Naive thymus-derived CD4-positive, alpha-beta T cell (primary cell): Measurements from ENCODE around the gene CCDC107. TPM values are rescaled to one million over a fixed set of nuclear protein-coding genes. Genes with fewer than 3 reads are reported as not detected.

Experiments used
- ATAC-seq: fragments of 150-1000 bp; cut with Tn5 transposase; 2 replicates; pipeline ENCODE4 v1.10.0; 2021; ENCODE audit warnings: mild to moderate bottlenecking, moderate library complexity
- CTCF ChIA-PET: fragments of 350-600 bp; sonication (Branson Sonifier 250); formaldehyde crosslinking; loops from one replicate; lab custom pipeline; 2021; ENCODE audit warnings: antibody characterized with exemption; lab: Charles Lee
- POLR2A ChIA-PET: fragments of 350-600 bp; sonication (Branson Sonifier 250); formaldehyde crosslinking; loops from one replicate; lab custom pipeline; 2021; ENCODE audit warnings: antibody characterized with exemption, inconsistent platforms; lab: Charles Lee
- DNase-seq, 9 donors: peaks; one replicate each; pipeline versions ENCODE4 v3.0.0 to v3.0.0-alpha.2; 2020 to 2022; ENCODE audit warnings: mixed read lengths in 1 of 9
- H3K27ac ChIP-seq: one replicate; pipeline ENCODE4 v1.7.0; 2013; ENCODE audit warnings: mild to moderate bottlenecking, low read depth, low read length, moderate library complexity
- H3K27me3 ChIP-seq, 2 donors: one replicate each; pipeline ENCODE4 v1.7.0; 2013; ENCODE audit warnings: low read length in 2 of 2, mild to moderate bottlenecking in 2 of 2, moderate library complexity in 2 of 2; ENCODE audit not compliant: control insufficient read depth in 2 of 2, insufficient read depth in 2 of 2
- H3K36me3 ChIP-seq, 3 experiments: 1 replicate in 2 of 3; 2 replicates in 1 of 3; pipeline ENCODE4 v1.7.0; 2013; ENCODE audit warnings: low read length in 3 of 3, mild to moderate bottlenecking in 3 of 3, moderate library complexity in 1 of 3; ENCODE audit not compliant: insufficient read depth in 3 of 3, control insufficient read depth in 2 of 3
- H3K4me1 ChIP-seq, 2 donors: one replicate each; pipeline ENCODE4 v1.7.0; 2013; ENCODE audit warnings: low read length in 2 of 2, mild to moderate bottlenecking in 2 of 2, moderate library complexity in 1 of 2; ENCODE audit not compliant: control insufficient read depth in 2 of 2, insufficient read depth in 2 of 2
- H3K4me3 ChIP-seq: 2 replicates; pipeline ENCODE4 v1.7.0; 2013; ENCODE audit warnings: mild to moderate bottlenecking, low read length
- H3K9me3 ChIP-seq, 3 experiments: 1 replicate in 2 of 3; 2 replicates in 1 of 3; pipeline ENCODE4 v1.7.0; 2013; ENCODE audit warnings: low read length in 3 of 3; ENCODE audit not compliant: control insufficient read depth in 2 of 3
- H3K27ac Mint-ChIP-seq, 9 donors: one replicate each; pipeline ENCODE4 v1.8.0; 2020 to 2022; ENCODE audit warnings: mixed read lengths in 9 of 9, mild to moderate bottlenecking in 8 of 9, moderate library complexity in 5 of 9, inconsistent platforms in 2 of 9
- H3K27me3 Mint-ChIP-seq, 5 donors: one replicate each; pipeline ENCODE4 v1.8.0; 2021 to 2022; ENCODE audit warnings: mixed read lengths in 5 of 5, mild to moderate bottlenecking in 1 of 5
- H3K36me3 Mint-ChIP-seq, 5 donors: one replicate each; pipeline ENCODE4 v1.8.0; 2020 to 2022; ENCODE audit warnings: mixed read lengths in 5 of 5, mild to moderate bottlenecking in 3 of 5, inconsistent platforms in 1 of 5
- H3K4me1 Mint-ChIP-seq, 7 donors: one replicate each; pipeline ENCODE4 v1.8.0; 2020 to 2022; ENCODE audit warnings: mixed read lengths in 7 of 7, mild to moderate bottlenecking in 3 of 7, inconsistent platforms in 1 of 7
- H3K4me3 Mint-ChIP-seq, 10 donors: one replicate each; pipeline ENCODE4 v1.8.0; 2020 to 2022; ENCODE audit warnings: mild to moderate bottlenecking in 10 of 10, mixed read lengths in 10 of 10, moderate library complexity in 6 of 10, inconsistent platforms in 2 of 10
- H3K9me3 Mint-ChIP-seq, 11 donors: one replicate each; pipeline ENCODE4 v1.8.0; 2020 to 2022; ENCODE audit warnings: mixed read lengths in 11 of 11, mild to moderate bottlenecking in 4 of 11, inconsistent platforms in 1 of 11, moderate library complexity in 1 of 11
- intact Hi-C, 2 donors: fragments of 100-400 bp; cut with micrococcal nuclease; formaldehyde crosslinking; loops; one replicate each; pipeline ENCODE4 v1.15.1; 2023
- polyA plus RNA-seq, 2 donors: library from polyadenylated mRNA; unstranded; fragments of 300-500 nt; fragmentation: Illumina TruSeq; gene quantifications; one replicate each; pipeline ENCODE4 v1.2.3, GENCODE V29; 2021
- total RNA-seq, 6 experiments: library from RNA in 5 of 6; stranded (reverse) in 5 of 6; gene quantifications; 1 replicate in 5 of 6; 2 replicates in 1 of 6; pipeline ENCODE4 v1.2.3 and lab custom pipeline; 2021 to 2026

CCDC107 gene
- total and polyA plus RNA-seq, 7 experiments from 2014 or later = 12.0 to 65.7 (median 17.2) TPM

GRCh38 chr9:35690614-35691333 is 32.7 kb downstream of the CCDC107 start:
- Histone ChIP-seq H3K9me3 (no peaks in the 10 kb centered on the region), H3K4me1 (peaks cover 0 to 5% of the 10 kb centered on the region in 2 donors), H3K27ac (peak overlapping the region; percentile 70), H3K36me3 (no peaks in the 10 kb centered on the region), H3K4me3 (peak overlapping the region; percentile 65), H3K27me3 (no peaks in the 10 kb centered on the region)
- ChIA-PET CTCF (interaction anchor here (5.4 kb wide), 1 partner anchor 32 kb away, joined by 29 read pairs; the partner anchor contains the start of genes CCDC107 and RMRP), POLR2A (interaction anchor here (0.7 to 2.8 kb wide), 14 partner anchors 16 to 122 kb away, joined by 3 to 13 read pairs (median 4); partner anchors contain the start of genes ARHGEF39, CCDC107, RMRP and SIT1)
- no peaks in the 10 kb centered on the region for H3K27me3 Mint-ChIP-seq
- peak overlapping the region; percentile 10 to 95 (median 74) for H3K27ac Mint-ChIP-seq
- H3K4me3 Mint-ChIP-seq = peak overlapping the region; percentile 80 to 94 (median 88)
- peaks cover 16 to 31% (median 25%) of the 10 kb centered on the region in 7 donors for H3K4me1 Mint-ChIP-seq
- intact Hi-C loops = loop anchor here (1.0 to 2.0 kb wide), 4 partner anchors 14 to 74 kb away; partner anchors contain the start of genes CCDC107 (in 2 of the 2) and RMRP (in 2 of the 2)
- ATAC-seq (peak; percentile 50), DNase-seq (peak in 7 of 9 donors; percentile 21 to 52 (median 31))
- H3K36me3 Mint-ChIP-seq = peaks cover 0 to 1% (median 0%) of the 10 kb centered on the region in 5 donors
- H3K9me3 Mint-ChIP-seq = no peaks in the 10 kb centered on the region

DNA sequence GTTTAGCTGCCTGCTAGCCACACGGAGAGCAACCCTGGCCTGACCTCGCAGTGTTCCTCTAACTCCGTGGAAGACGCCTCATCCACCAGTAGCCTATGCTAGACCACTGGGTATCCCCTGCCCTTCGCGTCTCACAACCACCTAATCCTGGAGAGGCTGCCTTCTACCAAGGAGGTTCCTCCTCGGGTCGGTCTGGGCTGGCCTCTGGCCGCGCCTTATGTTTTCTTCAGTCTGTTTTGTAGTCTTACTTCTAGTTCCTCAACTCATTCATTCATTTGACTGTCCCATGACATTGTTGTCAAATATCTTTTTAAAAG is 33.2 kb downstream of the CCDC107 start:
- H3K9me3 Mint-ChIP-seq = no peaks in the 10 kb centered on the region
- DNase-seq (peak in 1 of 9 donors; percentile 7), ATAC-seq (peak; percentile 28)
- H3K4me1 Mint-ChIP-seq = peaks cover 16 to 32% (median 26%) of the 10 kb centered on the region in 7 donors
- no peaks in the 10 kb centered on the region for H3K9me3 ChIP-seq
- POLR2A ChIA-PET = interaction anchor here (0.9 to 2.8 kb wide), 12 partner anchors 16 to 121 kb away, joined by 3 to 13 read pairs (median 4); partner anchors contain the start of genes ARHGEF39, CCDC107, RMRP and SIT1
- intact Hi-C loops = loop anchor here (1.0 to 2.0 kb wide), 3 partner anchors 14 to 74 kb away; partner anchors contain the start of genes CCDC107 (in 2 of the 2) and RMRP (in 2 of the 2)
- H3K36me3 ChIP-seq = no peaks in the 10 kb centered on the region
- H3K27me3 Mint-ChIP-seq = no peaks in the 10 kb centered on the region
- CTCF ChIA-PET = interaction anchor here (0.6 to 5.4 kb wide), 5 partner anchors 33 to 1057 kb away, joined by 3 to 29 read pairs (median 3); partner anchors contain the start of genes CCDC107 and RMRP
- no peaks in the 10 kb centered on the region for H3K27me3 ChIP-seq
- H3K4me3 ChIP-seq = peak overlapping the region; percentile 65
- peak overlapping the region; percentile 10 to 95 (median 74) for H3K27ac Mint-ChIP-seq
- peaks cover 0 to 5% of the 10 kb centered on the region in 2 donors for H3K4me1 ChIP-seq
- H3K4me3 Mint-ChIP-seq = peak overlapping the region; percentile 80 to 94 (median 88)
- H3K27ac ChIP-seq = peak overlapping the region; percentile 70
- H3K36me3 Mint-ChIP-seq = peaks cover 0 to 2% (median 0%) of the 10 kb centered on the region in 5 donors

GRCh38 chr9:35691757-35692301 is 33.7 kb downstream of the CCDC107 start:
- ATAC-seq (no peak), DNase-seq (no peak)
- no peaks in the 10 kb centered on the region for H3K9me3 Mint-ChIP-seq
- Histone ChIP-seq H3K27ac (no peak overlapping the region), H3K27me3 (no peaks in the 10 kb centered on the region), H3K4me1 (peaks cover 5% of the 10 kb centered on the region in 2 donors), H3K4me3 (no peak overlapping the region), H3K36me3 (peaks cover 0 to 3% (median 0%) of the 10 kb centered on the region in 3 experiments), H3K9me3 (no peaks in the 10 kb centered on the region)
- H3K4me1 Mint-ChIP-seq = peaks cover 21 to 37% (median 30%) of the 10 kb centered on the region in 7 donors
- ChIA-PET POLR2A (interaction anchor here (0.8 to 2.8 kb wide), 11 partner anchors 9 to 87 kb away, joined by 3 to 13 read pairs (median 5); partner anchors contain the start of genes ARHGEF39, CCDC107, RMRP and SIT1), CTCF (interaction anchor here (0.5 to 5.4 kb wide), 9 partner anchors 10 to 1058 kb away, joined by 3 to 29 read pairs (median 3); partner anchors contain the start of genes CCDC107 and RMRP)
- peak overlapping the region in 8 of 9 donors; percentile 10 to 95 (median 64) for H3K27ac Mint-ChIP-seq
- H3K4me3 Mint-ChIP-seq = peak overlapping the region; percentile 70 to 94 (median 88)
- H3K36me3 Mint-ChIP-seq = peaks cover 0 to 6% (median 0%) of the 10 kb centered on the region in 5 donors
- no peaks in the 10 kb centered on the region for H3K27me3 Mint-ChIP-seq
- intact Hi-C loops = loop anchor here (1.0 to 2.0 kb wide), 3 partner anchors 15 to 75 kb away; partner anchors contain the start of genes CCDC107 (in 2 of the 2) and RMRP (in 2 of the 2)

DNA sequence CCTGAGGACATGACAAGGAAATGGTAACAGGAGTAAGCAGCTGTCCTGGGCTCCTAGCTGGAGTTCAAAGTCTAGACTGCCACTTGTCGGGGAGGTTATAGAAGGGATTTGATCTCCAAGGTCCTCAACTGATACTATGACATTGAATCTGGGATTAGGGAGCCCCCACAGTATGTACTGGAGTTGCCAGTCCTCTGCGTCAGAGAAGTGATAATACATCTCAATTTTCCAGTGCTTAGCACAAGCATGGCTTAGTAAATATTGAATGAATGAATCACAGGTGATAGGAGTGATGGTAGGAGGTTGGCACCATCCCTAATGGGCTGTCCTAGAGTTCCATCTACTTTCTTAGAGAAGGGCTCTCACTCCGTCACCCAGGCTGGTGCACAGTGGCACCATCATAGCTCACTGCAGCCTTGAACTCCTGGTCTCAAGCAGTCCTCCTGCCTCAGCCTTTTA is 37.9 kb downstream of the CCDC107 start:
- peaks cover 12 to 44% (median 13%) of the 10 kb centered on the region in 3 experiments for H3K36me3 ChIP-seq
- Mint-ChIP-seq H3K36me3 (peaks cover 0 to 23% (median 0%) of the 10 kb centered on the region in 5 donors), H3K4me3 (no peak overlapping the region), H3K9me3 (no peaks in the 10 kb centered on the region), H3K27me3 (no peaks in the 10 kb centered on the region), H3K4me1 (peaks cover 13 to 21% (median 19%) of the 10 kb centered on the region in 7 donors), H3K27ac (peak overlapping the region in 2 of 9 donors; percentile 79 to 85)
- intact Hi-C loops = loop anchor here (1.0 to 2.0 kb wide), 8 partner anchors 33 to 186 kb away; partner anchors contain the start of genes CCDC107 (in 2 of the 2) and RMRP (in 2 of the 2)
- H3K4me1 ChIP-seq = peaks cover 5 to 10% of the 10 kb centered on the region in 2 donors
- CTCF ChIA-PET = interaction anchor here (0.6 to 7.1 kb wide), 29 partner anchors 8 to 711 kb away, joined by 3 to 107 read pairs (median 4); partner anchors contain the start of genes ARHGEF39, CA9, CCDC107 and CD72
- DNase-seq (no peak), ATAC-seq (no peak)
- no peaks in the 10 kb centered on the region for H3K9me3 ChIP-seq
- no peaks in the 10 kb centered on the region for H3K27me3 ChIP-seq
- POLR2A ChIA-PET = interaction anchor here (0.7 to 4.0 kb wide), 7 partner anchors 8 to 80 kb away, joined by 3 to 36 read pairs (median 11); partner anchors contain the start of genes CREB3, SIT1 and TLN1
- H3K27ac ChIP-seq = no peak overlapping the region
- H3K4me3 ChIP-seq = no peak overlapping the region

- CTCF ChIA-PET = interaction anchor here (0.6 to 7.1 kb wide), 33 partner anchors 9 to 986 kb away, joined by 3 to 107 read pairs (median 4); partner anchors contain the start of genes ARHGEF39, CA9, CCDC107 and CCL21
These were observed 38.6 kb downstream of the CCDC107 start for GRCh38 chr9:35696520-35697215.

More at GRCh38 chr9:35696520-35697215, 38.6 kb downstream of the CCDC107 start:
- Mint-ChIP-seq H3K4me3 (no peak overlapping the region), H3K27me3 (no peaks in the 10 kb centered on the region), H3K27ac (peak overlapping the region in 8 of 9 donors; percentile 33 to 85 (median 66)), H3K36me3 (peaks cover 0 to 23% (median 0%) of the 10 kb centered on the region in 5 donors), H3K9me3 (no peaks in the 10 kb centered on the region), H3K4me1 (peaks cover 6 to 15% (median 13%) of the 10 kb centered on the region in 7 donors)
- H3K4me3 ChIP-seq = no peak overlapping the region
- H3K27ac ChIP-seq = no peak overlapping the region
- H3K4me1 ChIP-seq = peaks cover 0 to 10% of the 10 kb centered on the region in 2 donors
- POLR2A ChIA-PET = interaction anchor here (0.6 to 4.0 kb wide), 11 partner anchors 9 to 174 kb away, joined by 3 to 36 read pairs (median 6); partner anchors contain the start of genes CCDC107, CREB3, OR13J1 and RMRP
- H3K36me3 ChIP-seq = peaks cover 13 to 51% (median 20%) of the 10 kb centered on the region in 3 experiments
- ATAC-seq (peak; percentile 91), DNase-seq (peak in 8 of 9 donors; percentile 15 to 56 (median 41))
- no peaks in the 10 kb centered on the region for H3K27me3 ChIP-seq
- no peaks in the 10 kb centered on the region for H3K9me3 ChIP-seq
- intact Hi-C loops = loop anchor here (1.0 to 2.0 kb wide), 8 partner anchors 32 to 186 kb away; partner anchors contain the start of genes CCDC107 (in 2 of the 2) and RMRP (in 2 of the 2)
